Subcutaneous adipose tissue (tissue), 4 donors: ENCODE measurements around the gene PLXDC2. TPM values are rescaled to one million over a fixed set of nuclear protein-coding genes. Genes with fewer than 3 reads are reported as not detected.

Experiments used
- CTCF ChIP-seq: fragments of 450-650 bp; IDR thresholded peaks from one replicate; pipeline ENCODE4 v1.5.1; 2016; ENCODE audit warnings: low read depth, mild to moderate bottlenecking, control low read depth, antibody characterized with exemption, moderate library complexity
- total RNA-seq, 4 donors: library from RNA; depleted of rRNA; stranded (reverse); fragments of >200 nt; gene quantifications; one replicate each; pipeline ENCODE4 v1.1.0, GENCODE V29; 2016

The PLXDC2 gene
- total RNA-seq, 4 donors from 2014 or later, result 47.7 to 117 (median 84.3) TPM

GRCh38 chr10:20105236-20105635 is 289.0 kb downstream of the PLXDC2 start:
- no peak for TF ChIP-seq CTCF

- no peak for TF ChIP-seq CTCF
Measured at GRCh38 chr10:20105931-20106330, 289.7 kb downstream of the PLXDC2 start.

GRCh38 chr10:20108021-20108420 is 291.8 kb downstream of the PLXDC2 start:
- TF ChIP-seq CTCF, result no peak

- TF ChIP-seq CTCF, result no peak
Measured at GRCh38 chr10:20109613-20110012, 293.4 kb downstream of the PLXDC2 start.

- no peak for TF ChIP-seq CTCF
Measured at GRCh38 chr10:20110125-20111100, 294.2 kb downstream of the PLXDC2 start.

- TF ChIP-seq CTCF, result no peak
Measured at GRCh38 chr10:20114179-20114578, 297.9 kb downstream of the PLXDC2 start.

- TF ChIP-seq CTCF, result no peak
Measured at GRCh38 chr10:20115894-20116293, 299.7 kb downstream of the PLXDC2 start.
